Measurements from ENCODE around the gene ARHGEF17.
"Not testable (repeated sequence)": the region's sequence is repeated elsewhere in the genome, so short reads cannot be mapped to it uniquely, and the experiment has no call there.

Gene ARHGEF17

GRCh38 chr11:73308003-73308960, at the start of gene ARHGEF17:
Gene ARHGEF17, plus strand, starts transcription at chr11:73308276. Its CDS starts 363 bp downstream, at chr11:73308639.
- peak; percentile 85 for DNase-seq

DNA sequence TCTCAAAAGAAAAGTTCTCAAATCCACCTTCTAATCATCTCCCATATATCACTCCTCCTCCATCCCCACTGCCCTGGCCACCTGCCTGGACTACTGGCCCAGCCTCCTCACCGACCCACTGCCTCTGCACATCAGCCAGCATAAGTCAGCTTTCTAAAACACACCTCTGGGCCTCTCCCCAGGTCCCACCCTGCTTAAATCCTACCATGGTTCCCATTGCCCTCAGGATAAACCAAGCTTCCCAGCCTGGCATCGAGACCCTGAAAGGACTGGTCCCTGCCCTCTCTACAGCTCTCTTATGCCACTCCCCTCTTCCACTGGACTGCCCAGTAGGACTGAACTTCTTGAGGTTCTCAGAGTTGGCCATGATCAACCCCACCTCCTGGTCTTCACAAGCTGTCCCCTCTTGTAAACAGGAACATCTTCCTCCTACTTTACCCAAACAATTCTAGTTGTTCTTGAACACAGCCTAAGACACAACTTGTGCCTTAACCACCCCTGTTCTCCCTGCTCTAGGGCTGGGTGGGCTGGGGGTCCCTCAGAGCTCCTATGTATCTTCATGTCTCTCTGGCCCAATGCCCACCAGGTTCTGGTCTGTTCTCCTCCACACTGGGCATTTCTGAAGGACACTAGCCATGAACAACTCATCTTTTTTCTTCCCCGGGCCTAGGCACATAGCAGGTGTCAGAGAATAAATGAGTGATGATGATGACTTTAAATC, 48.5 kb upstream of the ARHGEF17 start:
- no peak for DNase-seq

- DNase-seq = no peak
Measured at GRCh38 chr11:73260127-73260457, 48.0 kb upstream of the ARHGEF17 start.

DNA sequence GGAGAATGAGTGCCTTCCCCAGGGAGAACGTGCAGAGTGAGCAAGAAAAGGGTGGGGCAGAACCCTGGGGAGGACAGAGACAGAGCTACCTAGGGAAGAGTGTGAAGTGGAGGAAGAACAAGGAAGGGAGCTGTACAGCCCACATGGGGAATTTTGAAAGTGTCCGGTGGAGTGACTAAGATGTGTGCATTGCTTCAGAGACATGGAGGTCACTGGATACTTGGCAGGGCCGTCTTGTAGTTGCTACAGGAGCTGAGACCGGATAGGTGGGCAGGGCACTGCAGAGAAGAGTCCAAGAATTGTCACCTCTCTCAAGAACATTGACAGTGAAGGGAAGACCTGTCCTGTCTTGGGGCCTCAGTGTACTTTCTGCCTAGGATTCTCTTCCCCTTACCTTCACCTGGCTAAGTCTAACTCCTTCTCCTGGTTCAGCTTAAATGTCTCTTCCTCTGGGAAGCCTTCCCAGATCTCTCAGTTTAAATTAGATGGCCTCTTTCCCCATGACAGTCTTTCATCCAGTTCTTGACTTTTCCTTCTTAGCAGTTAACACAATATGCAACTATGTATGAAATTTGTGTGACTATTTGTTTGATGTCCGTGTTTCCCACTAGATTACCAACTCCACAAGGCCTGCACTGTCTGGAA, 45.1 kb upstream of the ARHGEF17 start:
- no peak for DNase-seq

DNA sequence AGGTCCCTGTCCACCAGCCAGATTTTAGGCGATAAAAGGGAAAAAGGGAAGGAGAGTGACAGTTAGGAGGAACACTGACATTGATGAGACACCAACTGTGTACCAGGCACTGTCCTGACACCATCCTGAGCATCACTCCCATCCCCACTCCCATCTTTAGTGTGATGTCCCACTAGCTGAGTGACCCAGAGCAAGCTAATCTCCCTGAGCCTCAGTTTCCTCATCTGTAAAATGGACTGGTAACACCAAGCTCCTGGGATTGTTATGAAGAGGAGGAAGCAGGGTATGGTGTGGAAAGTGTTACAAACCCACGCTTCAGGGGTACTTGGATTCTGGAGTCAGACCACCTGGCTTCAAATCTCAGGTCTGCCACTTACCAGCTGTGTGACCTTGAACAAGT, 44.4 kb upstream of the ARHGEF17 start:
- no peak for DNase-seq

GRCh38 chr11:73265278-73265810, 42.7 kb upstream of the ARHGEF17 start:
- no peak for DNase-seq

GRCh38 chr11:73265853-73266645, 42.0 kb upstream of the ARHGEF17 start:
- no peak for DNase-seq

DNA sequence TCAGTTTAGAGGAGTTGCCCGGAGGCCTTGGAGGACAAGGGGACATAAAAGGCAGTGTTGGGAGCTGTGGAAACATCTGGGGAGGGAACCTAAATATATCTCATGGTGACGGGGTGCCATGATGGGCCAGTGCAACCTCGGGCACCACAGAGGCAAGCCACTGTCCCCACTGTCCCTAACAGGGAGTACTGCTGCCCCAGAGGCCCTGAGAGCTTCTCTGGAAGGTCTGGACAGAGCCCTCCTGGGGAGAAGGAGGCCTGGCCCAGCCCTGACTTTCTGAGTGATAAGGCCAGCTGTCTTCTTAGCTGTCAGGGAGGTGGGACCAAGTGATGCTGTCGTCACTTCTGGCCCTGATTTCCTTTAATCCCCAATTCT, 41.4 kb upstream of the ARHGEF17 start:
- DNase-seq = no peak

DNA sequence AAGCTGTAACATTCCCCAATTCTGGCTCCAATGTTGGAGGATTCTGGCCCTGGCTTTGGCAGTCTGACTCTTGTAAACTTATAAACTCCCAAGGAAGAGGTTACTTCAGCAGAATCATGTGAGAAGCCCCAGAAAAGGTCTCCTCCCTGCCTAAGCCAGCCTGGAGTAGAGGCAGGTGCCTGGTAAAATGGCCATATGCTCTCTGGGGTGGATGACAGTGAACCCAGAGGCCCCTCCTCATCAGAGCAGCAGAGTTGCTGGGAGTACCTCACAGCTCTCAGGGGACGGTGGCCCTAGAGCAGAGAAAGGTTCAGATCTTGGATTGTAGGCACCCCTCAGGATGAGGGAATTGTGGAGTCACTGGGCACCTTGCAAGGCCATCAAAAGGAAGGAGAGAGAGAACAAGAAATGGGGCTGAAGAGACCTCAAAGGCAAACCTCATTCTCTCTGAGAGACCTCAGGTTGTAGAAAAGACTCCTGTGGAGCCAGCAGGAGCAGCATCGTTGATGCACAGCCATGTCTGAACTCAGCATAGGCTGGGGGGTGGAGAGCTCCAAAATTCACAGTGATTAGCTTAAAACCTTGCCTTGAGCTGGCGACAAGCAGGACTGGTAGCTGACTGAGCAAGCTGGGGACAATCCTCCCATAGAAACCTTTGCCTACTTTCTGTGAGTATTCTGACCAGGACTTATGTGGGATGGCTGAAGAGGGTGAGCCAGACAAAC, 40.8 kb upstream of the ARHGEF17 start:
- DNase-seq = no peak

- DNase-seq = no peak
Measured at GRCh38 chr11:73267906-73268540, 40.1 kb upstream of the ARHGEF17 start.

GRCh38 chr11:73268671-73269271, 39.3 kb upstream of the ARHGEF17 start:
- DNase-seq = no peak

DNA sequence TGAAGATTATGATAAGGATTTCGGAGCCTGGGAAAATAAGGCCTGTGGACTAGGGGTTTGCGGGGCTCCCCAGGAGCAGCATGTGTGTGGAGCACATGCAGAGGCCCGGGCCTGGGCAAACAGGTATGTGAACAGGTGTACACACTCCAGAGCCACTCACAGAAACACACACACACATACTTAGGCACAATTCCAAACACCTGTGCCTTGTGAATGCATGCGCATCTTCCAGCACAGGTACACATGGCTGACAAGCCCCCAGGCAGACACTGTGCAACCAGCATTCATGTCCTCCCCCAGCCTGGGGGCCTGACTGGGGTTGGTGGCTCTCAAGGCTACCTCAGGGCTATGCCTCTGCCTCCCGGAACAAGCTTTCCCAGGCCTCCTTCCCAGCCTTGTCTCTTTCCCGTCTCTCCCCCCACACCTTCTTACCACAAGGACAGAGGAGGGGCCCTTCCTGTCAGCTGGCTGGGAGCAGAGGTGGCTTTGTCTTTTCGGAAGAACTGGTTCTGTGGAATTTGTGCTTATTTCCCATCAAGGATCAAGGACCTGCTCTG, 38.5 kb upstream of the ARHGEF17 start:
- DNase-seq = no peak

DNA sequence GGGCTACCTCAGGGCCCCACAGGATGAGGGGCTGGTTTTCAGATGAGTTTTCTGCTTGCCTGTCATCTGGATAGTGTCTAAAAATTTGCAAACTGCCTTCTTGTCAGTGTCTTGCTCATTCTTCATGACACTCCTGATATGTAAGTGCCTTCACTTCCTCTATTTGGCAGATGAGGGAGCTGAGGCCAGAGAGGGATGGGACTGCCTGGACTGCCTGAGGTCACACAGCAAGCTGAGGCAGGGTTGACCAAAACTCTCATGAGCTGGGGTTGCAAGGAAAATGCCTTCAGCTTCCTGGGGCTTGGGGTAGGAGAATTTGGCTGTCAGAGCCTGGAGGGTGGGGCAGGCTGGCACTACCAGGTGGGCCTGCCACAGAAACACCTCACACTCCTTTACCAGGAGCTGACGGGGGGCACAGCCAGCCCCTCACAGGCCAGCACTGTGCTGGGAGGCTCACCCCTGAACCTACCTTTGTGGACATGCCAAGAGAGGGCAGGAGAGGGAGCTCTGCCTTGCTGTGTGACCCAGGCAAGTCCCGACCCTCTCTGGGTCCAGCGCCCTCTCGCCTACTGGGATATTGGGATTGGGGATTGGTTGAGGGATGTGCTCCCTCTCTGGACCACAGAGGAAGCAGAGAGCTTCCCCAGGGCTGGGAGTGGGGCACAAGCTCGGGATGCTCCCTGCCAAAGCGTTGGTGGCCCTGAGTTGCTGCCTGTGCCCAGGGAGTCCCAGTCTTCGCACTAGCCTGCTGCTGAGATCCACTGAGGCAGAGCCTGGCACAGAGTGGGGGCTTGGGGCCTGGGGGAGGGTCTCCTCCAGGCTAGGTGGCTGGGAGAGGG, 37.8 kb upstream of the ARHGEF17 start:
- DNase-seq = no peak

DNA sequence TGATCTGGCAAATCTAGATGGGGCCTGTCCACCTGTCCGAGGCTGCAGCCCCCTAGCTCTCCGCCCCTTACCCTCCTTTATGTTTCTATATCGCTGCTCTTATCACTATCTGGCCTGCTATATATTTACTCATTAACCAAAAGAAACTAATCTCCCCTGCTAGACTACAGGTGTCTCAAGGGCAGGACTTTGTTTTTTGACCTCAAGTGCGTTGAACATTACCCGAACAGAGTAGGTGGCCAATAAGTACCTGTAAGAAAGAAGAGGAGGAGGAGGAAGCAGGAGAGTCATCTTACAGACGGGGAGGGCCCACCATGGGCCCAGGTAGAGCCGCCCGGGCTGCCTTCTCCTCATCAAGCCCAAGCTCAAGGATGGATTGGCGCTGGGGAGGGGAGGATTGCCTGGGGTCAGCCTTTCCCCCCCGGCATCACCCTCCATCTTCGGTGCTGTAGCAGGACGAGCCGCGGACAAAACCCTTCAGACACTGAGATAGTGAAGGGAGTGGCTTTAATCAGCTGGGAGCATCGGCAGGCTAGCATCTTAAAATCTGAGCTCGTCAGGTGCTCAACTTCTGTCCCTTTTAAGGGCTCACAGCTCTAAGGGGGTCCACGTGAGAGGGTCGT, 37.1 kb upstream of the ARHGEF17 start:
- no peak for DNase-seq

DNA sequence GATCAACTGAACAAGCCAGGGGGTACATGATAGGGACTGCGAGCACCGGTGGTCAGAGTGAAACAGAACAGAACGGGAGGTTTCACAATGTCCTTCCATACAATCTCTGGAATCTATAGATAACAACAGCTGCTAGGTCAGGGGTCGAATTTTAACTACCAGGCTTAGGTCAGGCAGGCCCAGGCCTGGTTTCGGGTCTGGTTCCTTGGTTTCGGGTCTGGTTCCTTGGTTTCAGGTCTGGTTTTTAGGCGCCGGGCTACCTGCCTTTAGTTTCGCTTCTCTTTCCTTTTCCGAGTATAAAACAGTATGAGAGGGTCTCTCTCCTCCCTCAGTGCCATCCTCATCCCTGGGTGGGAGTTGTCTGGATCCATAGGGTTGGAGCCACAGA, 36.6 kb upstream of the ARHGEF17 start:
- DNase-seq = not testable (repeated sequence)

DNA sequence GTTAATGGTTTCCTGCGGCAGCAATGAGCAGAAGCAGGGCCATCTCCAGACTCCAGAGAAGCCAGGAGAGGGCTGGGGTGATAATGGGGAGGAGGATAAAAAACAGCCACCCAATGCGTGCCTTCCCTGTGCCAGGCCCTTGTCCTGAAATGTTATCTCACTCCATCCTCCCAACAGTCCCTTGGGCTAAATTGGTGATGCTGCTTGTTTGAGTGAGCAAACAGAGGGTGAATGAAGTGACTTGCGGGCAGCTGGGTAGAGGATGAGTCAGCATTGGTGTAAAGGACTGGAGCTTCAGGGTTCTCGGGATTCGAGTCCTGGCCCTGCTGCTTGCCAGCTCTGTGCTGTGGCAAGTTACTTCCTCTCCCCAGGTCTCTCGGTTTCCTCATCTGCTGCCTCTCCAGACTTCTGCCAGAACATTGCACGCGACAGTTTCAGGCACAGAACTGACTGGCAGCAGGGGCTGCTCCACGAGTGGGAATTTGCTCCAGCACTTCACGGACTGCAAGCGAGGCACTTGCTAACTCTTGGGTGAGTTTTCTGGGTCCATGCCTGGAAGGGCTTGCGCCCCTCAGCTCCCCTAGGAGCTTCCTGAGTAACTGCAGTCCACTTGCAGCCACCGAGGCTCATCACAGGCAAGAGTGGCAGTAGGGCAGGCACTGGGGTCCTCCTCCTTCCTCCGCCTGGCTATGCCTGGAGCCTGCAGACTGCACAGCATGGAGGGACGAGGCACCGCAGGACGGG, 36.0 kb upstream of the ARHGEF17 start, which contains the start of gene P2RY6:
Gene P2RY6 (plus strand): TSS at position 403 of the 744 bp plus-strand sequence. CDS start 24,181 bp downstream, outside the sequence.
- no peak for DNase-seq

DNA sequence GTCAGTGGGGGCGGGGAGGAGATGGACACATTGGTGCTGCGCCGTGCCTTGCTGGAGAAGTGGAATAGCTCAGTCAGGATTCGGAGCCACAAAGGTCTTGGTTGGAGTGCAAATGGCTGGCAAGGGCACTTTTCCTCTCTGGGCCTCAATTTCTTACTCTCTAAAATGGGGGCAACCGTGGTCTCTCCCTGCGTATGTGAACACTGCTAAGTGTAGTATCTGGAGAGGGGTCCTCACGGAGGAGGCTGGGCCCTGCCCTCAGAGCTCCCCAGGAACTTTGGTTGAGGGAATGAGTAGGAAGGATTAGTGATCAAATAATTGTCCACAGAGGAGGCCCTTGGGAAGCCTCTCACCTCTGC, 35.4 kb upstream of the ARHGEF17 start:
- DNase-seq = no peak

DNA sequence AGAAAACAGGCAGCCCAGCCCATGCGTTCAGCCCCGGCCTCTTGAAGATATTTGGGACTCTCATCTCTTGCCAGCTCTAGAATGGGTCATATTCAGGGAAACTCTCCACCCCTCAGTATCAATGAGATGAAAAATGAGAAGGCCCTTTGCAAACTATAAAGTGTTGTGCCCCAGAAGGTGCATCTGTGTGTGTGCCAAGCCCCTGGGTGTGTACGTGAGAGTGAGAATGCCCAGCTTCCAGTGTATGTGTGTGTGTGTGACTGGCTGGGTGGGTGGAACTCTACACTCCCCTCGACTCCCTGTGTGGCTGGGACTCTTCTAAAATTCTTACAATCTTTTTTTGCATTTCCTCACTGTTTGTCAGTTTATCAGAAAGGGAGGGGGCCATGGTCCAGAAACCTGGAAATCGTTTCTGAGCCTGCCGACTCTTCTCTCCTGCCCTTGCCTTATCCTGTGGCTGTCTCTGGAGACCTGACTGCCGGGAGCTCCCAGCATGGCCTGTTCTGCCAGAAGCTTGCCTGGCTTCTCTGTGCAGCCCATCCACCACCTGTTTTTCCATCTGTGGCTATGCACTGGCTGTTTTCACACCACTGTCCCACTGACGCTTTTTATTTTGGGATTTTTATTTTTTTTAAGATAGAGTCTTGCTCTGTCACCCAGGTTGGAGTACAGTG, 34.7 kb upstream of the ARHGEF17 start:
- no peak for DNase-seq

Data from NCI-H1105 (cell line).